Measurements from ENCODE around the gene ZBED4. TPM values are rescaled to one million over a fixed set of nuclear protein-coding genes. Genes with fewer than 3 reads are reported as not detected.

Gene ZBED4
- total RNA-seq, 2 donors from 2014 or later: 9.6 to 17.1 TPM

- Histone ChIP-seq H3K4me1 (no peaks in the 10 kb centered on the region), H3K27ac (no peak overlapping the region), H3K9me3 (no peaks in the 10 kb centered on the region), H3K36me3 (replicated peaks in 1 of 2; ENCODE audit: insufficient read depth in 1 of 2, low read depth in 2 of 2) (no peaks in the 10 kb centered on the region), H3K27me3 (no peaks in the 10 kb centered on the region), H3K4me3 (no peak overlapping the region)
- DNase-seq (peak in 1 of 4 donors; percentile 5), ATAC-seq (no peak)
- TF ChIP-seq POLR2A (IDR thresholded peaks at IDR 0.05) (no peak), CTCF (IDR thresholded peaks at IDR 0.05) (no peak)
- intact Hi-C loops (cut with DNase I): no loop called here
- 94% methylated on average over 4 of the region's 4 CpGs for WGBS, 2 donors
Observed at GRCh38 chr22:49871482-49871881, 17.8 kb downstream of the ZBED4 start.

- Histone ChIP-seq H3K4me3 (no peak overlapping the region), H3K4me1 (no peaks in the 10 kb centered on the region), H3K36me3 (replicated peaks in 1 of 2; ENCODE audit: insufficient read depth in 1 of 2, low read depth in 2 of 2) (no peaks in the 10 kb centered on the region), H3K27me3 (no peaks in the 10 kb centered on the region), H3K9me3 (no peaks in the 10 kb centered on the region), H3K27ac (no peak overlapping the region)
- no peak for ATAC-seq
- intact Hi-C loops (cut with DNase I): no loop called here
- WGBS, 2 donors: 89 to 92% methylated on average over 7 of the region's 7 CpGs
- no peak for DNase-seq
- TF ChIP-seq CTCF (IDR thresholded peaks at IDR 0.05) (no peak), POLR2A (IDR thresholded peaks at IDR 0.05) (no peak)
Observed at GRCh38 chr22:49872347-49872746, 18.7 kb downstream of the ZBED4 start.

GRCh38 chr22:49873228-49873940, 19.7 kb downstream of the ZBED4 start:
- H3K4me1 ChIP-seq: no peaks in the 10 kb centered on the region
- no peak overlapping the region for H3K4me3 ChIP-seq
- TF ChIP-seq CTCF (IDR thresholded peaks at IDR 0.05): no peak
- TF ChIP-seq POLR2A (IDR thresholded peaks at IDR 0.05): no peak
- 90 to 93% methylated on average over 15 to 16 of the region's 16 CpGs for WGBS, 2 donors
- no peaks in the 10 kb centered on the region for H3K27me3 ChIP-seq
- intact Hi-C loops (cut with DNase I): no loop called here
- no peaks in the 10 kb centered on the region for H3K9me3 ChIP-seq
- no peaks in the 10 kb centered on the region for H3K36me3 ChIP-seq (replicated peaks in 1 of 2; ENCODE audit: insufficient read depth in 1 of 2, low read depth in 2 of 2)
- DNase-seq: no peak
- no peak for ATAC-seq
- no peak overlapping the region for H3K27ac ChIP-seq

GRCh38 chr22:49877642-49878041, 24.0 kb downstream of the ZBED4 start:
- no peak overlapping the region for H3K4me3 ChIP-seq
- no peak overlapping the region for H3K27ac ChIP-seq
- no peaks in the 10 kb centered on the region for H3K27me3 ChIP-seq
- no peaks in the 10 kb centered on the region for H3K4me1 ChIP-seq
- TF ChIP-seq CTCF (IDR thresholded peaks at IDR 0.05) (no peak), POLR2A (IDR thresholded peaks at IDR 0.05) (no peak)
- WGBS, 2 donors: 97 to 98% methylated on average over 7 of the region's 7 CpGs
- H3K9me3 ChIP-seq: no peaks in the 10 kb centered on the region
- intact Hi-C loops (cut with DNase I): no loop called here
- H3K36me3 ChIP-seq (replicated peaks in 1 of 2; ENCODE audit: insufficient read depth in 1 of 2, low read depth in 2 of 2): no peaks in the 10 kb centered on the region
- DNase-seq: no peak
- ATAC-seq: no peak

GRCh38 chr22:49878206-49878605, 24.6 kb downstream of the ZBED4 start:
- H3K9me3 ChIP-seq: no peaks in the 10 kb centered on the region
- no peak for TF ChIP-seq POLR2A (IDR thresholded peaks at IDR 0.05)
- no peak overlapping the region for H3K4me3 ChIP-seq
- H3K36me3 ChIP-seq (replicated peaks in 1 of 2; ENCODE audit: insufficient read depth in 1 of 2, low read depth in 2 of 2): no peaks in the 10 kb centered on the region
- DNase-seq (no peak), ATAC-seq (no peak)
- intact Hi-C loops (cut with DNase I): no loop called here
- WGBS, 2 donors: 93% methylated on average over 8 of the region's 8 CpGs
- H3K4me1 ChIP-seq: no peaks in the 10 kb centered on the region
- no peaks in the 10 kb centered on the region for H3K27me3 ChIP-seq
- no peak overlapping the region for H3K27ac ChIP-seq

Measured in body of pancreas (tissue), 4 donors.